HG03565 (cell line): Measurements from ENCODE around the gene STK11.
A peak's percentile ranks its signal among the peaks of the same experiment; 100 is the strongest.

Experiments used
- ATAC-seq: cut with Tn5 transposase; IDR thresholded peaks from one replicate; pipeline ENCODE4 v1.9.1; 2021; ENCODE audit warnings: mild to moderate bottlenecking, moderate library complexity; ENCODE audit not compliant: unreplicated experiment

Gene STK11

GRCh38 chr19:1205114-1206099 is at the start of gene STK11:
STK11 (plus strand) TSS chr19:1205778; CDS start chr19:1206914, 1,136 bp downstream.
- peak; percentile 74 for ATAC-seq

- ATAC-seq: no peak
These were observed 49.2 kb upstream of the STK11 start for GRCh38 chr19:1156305-1156801.

GRCh38 chr19:1156830-1157615 is 48.6 kb upstream of the STK11 start:
- ATAC-seq: no peak

GRCh38 chr19:1157931-1158884 is 47.4 kb upstream of the STK11 start:
- no peak for ATAC-seq

- no peak for ATAC-seq
These were observed 46.6 kb upstream of the STK11 start for GRCh38 chr19:1158885-1159448.

- no peak for ATAC-seq
These were observed 45.5 kb upstream of the STK11 start for GRCh38 chr19:1159864-1160595.

GRCh38 chr19:1161716-1162115 is 43.9 kb upstream of the STK11 start:
- ATAC-seq: no peak

- no peak for ATAC-seq
These were observed 42.9 kb upstream of the STK11 start for GRCh38 chr19:1162404-1163282.

- no peak for ATAC-seq
These were observed 42.2 kb upstream of the STK11 start for GRCh38 chr19:1163283-1163933.

GRCh38 chr19:1163934-1164683 is 41.5 kb upstream of the STK11 start:
- ATAC-seq: no peak

GRCh38 chr19:1164684-1165531 is 40.7 kb upstream of the STK11 start:
- ATAC-seq: no peak

GRCh38 chr19:1166872-1167573 is 38.6 kb upstream of the STK11 start:
- ATAC-seq: no peak

GRCh38 chr19:1167687-1168571 is 37.6 kb upstream of the STK11 start:
- ATAC-seq: no peak

- no peak for ATAC-seq
These were observed 36.8 kb upstream of the STK11 start for GRCh38 chr19:1168572-1169410.
